ENCODE data around the gene TTC21B. TPM values are rescaled to one million over a fixed set of nuclear protein-coding genes. Genes with fewer than 3 reads are reported as not detected.

TTC21B gene
- total and polyA plus RNA-seq, 2 of the 8 experiments (the other 6 are each of a cell fraction or from before 2014, with no cell fraction given), result 6.9 to 20.8 TPM

DNA sequence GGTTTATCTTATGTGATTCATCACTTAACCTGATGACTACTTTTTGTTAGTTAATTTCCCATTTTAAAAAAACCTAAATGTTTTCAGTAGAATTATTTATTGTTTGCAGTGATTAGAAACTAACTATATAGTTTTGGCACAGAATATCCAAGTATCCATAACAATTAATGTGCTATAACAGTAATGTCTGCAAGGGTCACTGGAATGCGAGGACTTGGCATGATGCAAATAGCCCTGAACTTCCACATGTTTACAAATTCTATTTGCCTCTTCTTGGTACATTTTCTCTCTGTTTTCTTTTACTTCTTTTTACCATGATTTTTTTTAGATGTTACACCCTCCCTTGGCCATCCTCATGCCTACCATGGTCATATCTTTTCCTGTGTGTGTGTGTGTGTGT, 110.2 kb downstream of the TTC21B start:
- H2BK15ac ChIP-seq (ENCODE audit: low read length), result no peak overlapping the region
- no peak overlapping the region for H4K8ac ChIP-seq (ENCODE audit: extremely low read depth, insufficient read depth, low read length)
- H3K4ac ChIP-seq (replicated peaks; ENCODE audit: insufficient read length, low read depth, low read length), result no peak overlapping the region
- H2AFZ ChIP-seq (ENCODE audit: low read length), result no peak overlapping the region
- no peaks in the 10 kb centered on the region for H3K36me3 ChIP-seq (ENCODE audit: control insufficient read depth in 2 of 4, insufficient read depth in 4 of 4, low read length in 3 of 4)
- H2BK5ac ChIP-seq (ENCODE audit: low read depth, low read length), result peak overlapping the region; percentile 39; the same call in 1 of the 2 replicates
- no peak overlapping the region for H3K4me2 ChIP-seq (ENCODE audit: insufficient read depth in 1 of 2, low read depth in 2 of 2, low read length in 2 of 2)
- H3K4me3 ChIP-seq (ENCODE audit: extremely low read depth in 1 of 4, insufficient read depth in 2 of 4, low read depth in 3 of 4, low read length in 4 of 4), result no peak overlapping the region
- H2BK120ac ChIP-seq (replicated peaks; ENCODE audit: low read depth, low read length), result no peak overlapping the region
- H3K14ac ChIP-seq (ENCODE audit: insufficient read length), result no peak overlapping the region
- H3K23me2 ChIP-seq (ENCODE audit: low read depth, low read length), result no peaks in the 10 kb centered on the region; the same call in 1 of the 2 replicates
- no peaks in the 10 kb centered on the region for H4K20me1 ChIP-seq (replicated peaks in 1 of 2; ENCODE audit: control insufficient read depth in 1 of 2, insufficient read depth in 2 of 2, low read length in 2 of 2)
- H4K91ac ChIP-seq (replicated peaks; ENCODE audit: insufficient read length, low read length), result no peak overlapping the region
- no peak overlapping the region for H2BK20ac ChIP-seq (ENCODE audit: low read length)
- H3K18ac ChIP-seq (ENCODE audit: extremely low read depth, low read length), result no peak overlapping the region
- 81% methylated on average over 1 of the region's 1 CpG; no CpG with 5 or more reads in 1 of the 2 experiments for WGBS, 2 experiments (ENCODE audit: extremely low coverage in 1 of 2, insufficient coverage in 1 of 2, insufficient read length in 1 of 2, insufficient replicate concordance in 2 of 2, low coverage in 1 of 2, low lambda C conversion rate in 2 of 2, missing lambda C conversion rate in 1 of 2)
- H3K23ac ChIP-seq (ENCODE audit: insufficient read length), result no peak overlapping the region
- H3K9ac ChIP-seq (replicated peaks in 1 of 4; ENCODE audit: extremely low read depth in 1 of 4, low read depth in 3 of 4, low read length in 3 of 4), result no peak overlapping the region
- H3K4me1 ChIP-seq (replicated peaks in 1 of 4; ENCODE audit: control insufficient read depth in 3 of 4, insufficient read depth in 4 of 4, low read length in 3 of 4), result peaks cover 0 to 10% (median 7%) of the 10 kb centered on the region in 4 experiments; a peak in 4 of 7 replicates
- peaks cover 0 to 1% (median 0%) of the 10 kb centered on the region in 4 experiments; a peak in 1 of 7 replicates for H3K27me3 ChIP-seq (replicated peaks in 1 of 4; ENCODE audit: control insufficient read depth in 3 of 4, extremely low read depth in 1 of 4, insufficient read depth in 3 of 4, low read length in 3 of 4)
- no peak overlapping the region for H2AK5ac ChIP-seq (ENCODE audit: low read depth, low read length)
- CTCF ChIA-PET (ENCODE audit: partially characterized antibody), result interaction anchor here (0.7 kb wide), 1 partner anchor 64 kb away, joined by 3 read pairs; no protein-coding TSS in a partner anchor
- H3K56ac ChIP-seq (replicated peaks; ENCODE audit: insufficient read length, low read depth, low read length), result no peak overlapping the region
- no peak overlapping the region for H3K27ac ChIP-seq (ENCODE audit: low read depth, low read length)
- no peak for FAIRE-seq
- H2BK12ac ChIP-seq (ENCODE audit: low read depth, low read length), result no peak overlapping the region
- H3K9me3 ChIP-seq (ENCODE audit: insufficient read depth in 2 of 2, low read depth in 1 of 2, low read length in 1 of 2), result no peaks in the 10 kb centered on the region
- no peaks in the 10 kb centered on the region for H3K79me2 ChIP-seq (ENCODE audit: control insufficient read depth in 1 of 2, insufficient read depth in 2 of 2, low read length in 2 of 2)
- H3K79me1 ChIP-seq (ENCODE audit: low read depth, low read length), result no peaks in the 10 kb centered on the region
- DNase-seq (ENCODE audit: low read depth in 1 of 2, low spot score in 2 of 2), result no peak
- POLR2A ChIA-PET (ENCODE audit: partially characterized antibody), result no interaction called here
- peak overlapping the region; percentile 90 for H4K5ac ChIP-seq (ENCODE audit: insufficient read length, low read depth, low read length)
- TF ChIP-seq EP300 (IDR thresholded peaks at IDR 0.05; ENCODE audit: borderline replicate concordance in 1 of 2, low read depth in 2 of 2, low read length in 2 of 2), result no peak
- no peak for TF ChIP-seq RNF2 (IDR thresholded peaks at IDR 0.05; ENCODE audit: borderline replicate concordance, low read depth, low read length, missing control alignments, poor library complexity, severe bottlenecking)
- TF ChIP-seq JUN (IDR thresholded peaks at IDR 0.05; ENCODE audit: low read depth, low read length), result no peak
- TF ChIP-seq PHF8 (conservative IDR thresholded peaks at IDR 0.05; ENCODE audit: low read depth, low read length), result no peak
- no peak for TF ChIP-seq ZNF274 (IDR thresholded peaks at IDR 0.05; ENCODE audit: borderline replicate concordance, extremely low read depth, low read length)
- no peak for TF ChIP-seq FOSL1 (IDR thresholded peaks at IDR 0.05; ENCODE audit: insufficient read depth, low read depth, low read length)
- TF ChIP-seq GABPA (IDR thresholded peaks at IDR 0.05; ENCODE audit: borderline replicate concordance, insufficient read depth, low read length), result no peak
- TF ChIP-seq, protein P1, sequence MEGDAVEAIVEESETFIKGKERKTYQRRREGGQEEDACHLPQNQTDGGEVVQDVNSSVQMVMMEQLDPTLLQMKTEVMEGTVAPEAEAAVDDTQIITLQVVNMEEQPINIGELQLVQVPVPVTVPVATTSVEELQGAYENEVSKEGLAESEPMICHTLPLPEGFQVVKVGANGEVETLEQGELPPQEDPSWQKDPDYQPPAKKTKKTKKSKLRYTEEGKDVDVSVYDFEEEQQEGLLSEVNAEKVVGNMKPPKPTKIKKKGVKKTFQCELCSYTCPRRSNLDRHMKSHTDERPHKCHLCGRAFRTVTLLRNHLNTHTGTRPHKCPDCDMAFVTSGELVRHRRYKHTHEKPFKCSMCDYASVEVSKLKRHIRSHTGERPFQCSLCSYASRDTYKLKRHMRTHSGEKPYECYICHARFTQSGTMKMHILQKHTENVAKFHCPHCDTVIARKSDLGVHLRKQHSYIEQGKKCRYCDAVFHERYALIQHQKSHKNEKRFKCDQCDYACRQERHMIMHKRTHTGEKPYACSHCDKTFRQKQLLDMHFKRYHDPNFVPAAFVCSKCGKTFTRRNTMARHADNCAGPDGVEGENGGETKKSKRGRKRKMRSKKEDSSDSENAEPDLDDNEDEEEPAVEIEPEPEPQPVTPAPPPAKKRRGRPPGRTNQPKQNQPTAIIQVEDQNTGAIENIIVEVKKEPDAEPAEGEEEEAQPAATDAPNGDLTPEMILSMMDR (IDR thresholded peaks at IDR 0.05; ENCODE audit: control extremely low read depth in 1 of 3, insufficient read depth in 1 of 3, low read depth in 1 of 3, low read length in 3 of 3), result no peak
- no peak for TF ChIP-seq KDM4A (IDR thresholded peaks at IDR 0.05; ENCODE audit: low read depth, low read length, severe bottlenecking)
- TF ChIP-seq SIX5 (IDR thresholded peaks at IDR 0.05; ENCODE audit: low read depth, low read length), result no peak
